Natural killer cell (primary cell): ENCODE data around the gene COP1. TPM values are rescaled to one million over a fixed set of nuclear protein-coding genes. Genes with fewer than 3 reads are reported as not detected.
A peak's percentile ranks its signal among the peaks of the same experiment; 100 is the strongest.

Source experiments
- ATAC-seq, 3 donors: fragments of 150-1000 bp in 2 of 3; fragments of 200-7000 bp in 1 of 3; cut with Tn5 transposase; 1 replicate in 1 of 3; 2 replicates in 2 of 3; pipeline ENCODE4 v1.10.0; 2021; ENCODE audit warnings: mild to moderate bottlenecking in 2 of 3, moderate library complexity in 2 of 3
- DNase-seq, 2 donors: peaks; one replicate each; pipeline versions ENCODE4 v3.0.0 to v3.0.0-alpha.2; 2013 to 2021; ENCODE audit warnings: mixed read lengths in 1 of 2
- H3K27ac ChIP-seq: one replicate; pipeline ENCODE4 v1.5.1; 2013; ENCODE audit warnings: mild to moderate bottlenecking, low read length
- H3K27me3 ChIP-seq: one replicate; pipeline ENCODE4 v1.6.1; 2013; ENCODE audit warnings: low read length; ENCODE audit not compliant: control insufficient read depth, insufficient read depth
- H3K36me3 ChIP-seq: one replicate; pipeline ENCODE4 v1.6.1; 2013; ENCODE audit warnings: low read length; ENCODE audit not compliant: control insufficient read depth, insufficient read depth
- H3K4me1 ChIP-seq: one replicate; pipeline ENCODE4 v1.6.1; 2013; ENCODE audit warnings: low read length; ENCODE audit not compliant: control insufficient read depth, insufficient read depth
- H3K4me3 ChIP-seq: one replicate; pipeline ENCODE4 v1.5.1; 2013; ENCODE audit warnings: low read length
- H3K9me3 ChIP-seq: one replicate; pipeline ENCODE4 v1.6.1; 2013; ENCODE audit warnings: low read length; ENCODE audit not compliant: control insufficient read depth, insufficient read depth
- H3K27ac Mint-ChIP-seq, 2 donors: one replicate each; pipeline ENCODE4 v1.8.0; 2022; ENCODE audit warnings: mild to moderate bottlenecking in 2 of 2, mixed read lengths in 2 of 2, moderate library complexity in 1 of 2
- H3K27me3 Mint-ChIP-seq, 2 donors: one replicate each; pipeline ENCODE4 v1.8.0; 2022; ENCODE audit warnings: low read depth in 2 of 2, mixed read lengths in 2 of 2
- H3K36me3 Mint-ChIP-seq: one replicate; pipeline ENCODE4 v1.8.0; 2022; ENCODE audit warnings: mixed read lengths
- H3K4me1 Mint-ChIP-seq, 2 donors: one replicate each; pipeline ENCODE4 v1.8.0; 2022; ENCODE audit warnings: mixed read lengths in 2 of 2
- H3K4me3 Mint-ChIP-seq: one replicate; pipeline ENCODE4 v1.8.0; 2022; ENCODE audit warnings: mild to moderate bottlenecking, moderate library complexity, mixed read lengths
- H3K9me3 Mint-ChIP-seq, 2 donors: one replicate each; pipeline ENCODE4 v1.8.0; 2022; ENCODE audit warnings: mixed read lengths in 2 of 2
- WGBS: methylation state at CpG from one replicate; pipeline ENCODE4 v1.1.7; 2013; ENCODE audit warnings: missing lambda C conversion rate; ENCODE audit not compliant: insufficient coverage; 5-methylcytosine and 5-hydroxymethylcytosine counted together
- intact Hi-C: fragments of 100-400 bp; cut with micrococcal nuclease; formaldehyde crosslinking; loops from one replicate; pipeline ENCODE4 v1.14.2; 2022
- total RNA-seq, 4 donors: library from RNA; stranded (reverse); fragments of 120-200 nt in 1 of 4; gene quantifications; one replicate each; pipeline versions ENCODE4 v1.2.3 to v1.2.4, GENCODE V29; 2013 to 2022
- TF ChIP-seq, protein P1 (sequence below): fragments of 200-600 bp; IDR thresholded peaks from one replicate; pipeline ENCODE4 v1.8.0; 2022; ENCODE audit warnings: antibody characterized with exemption

The COP1 gene
- total RNA-seq, 3 donors from 2014 or later (not counting 1 experiment from before 2014, with no cell fraction given): 56.2 to 70.9 (median 60.9) TPM

- Mint-ChIP-seq H3K4me3 (no peak overlapping the region), H3K27ac (peak overlapping the region in 1 of 2 donors; percentile 12), H3K27me3 (no peaks in the 10 kb centered on the region), H3K36me3 (no peaks in the 10 kb centered on the region), H3K4me1 (peaks cover 59 to 72% of the 10 kb centered on the region in 2 donors), H3K9me3 (no peaks in the 10 kb centered on the region)
- Histone ChIP-seq H3K4me3 (no peak overlapping the region), H3K36me3 (no peaks in the 10 kb centered on the region), H3K27ac (no peak overlapping the region), H3K27me3 (no peaks in the 10 kb centered on the region), H3K4me1 (peaks cover 24% of the 10 kb centered on the region), H3K9me3 (no peaks in the 10 kb centered on the region)
- 72% methylated on average over 2 of the region's 4 CpGs for WGBS
- TF ChIP-seq, protein P1, sequence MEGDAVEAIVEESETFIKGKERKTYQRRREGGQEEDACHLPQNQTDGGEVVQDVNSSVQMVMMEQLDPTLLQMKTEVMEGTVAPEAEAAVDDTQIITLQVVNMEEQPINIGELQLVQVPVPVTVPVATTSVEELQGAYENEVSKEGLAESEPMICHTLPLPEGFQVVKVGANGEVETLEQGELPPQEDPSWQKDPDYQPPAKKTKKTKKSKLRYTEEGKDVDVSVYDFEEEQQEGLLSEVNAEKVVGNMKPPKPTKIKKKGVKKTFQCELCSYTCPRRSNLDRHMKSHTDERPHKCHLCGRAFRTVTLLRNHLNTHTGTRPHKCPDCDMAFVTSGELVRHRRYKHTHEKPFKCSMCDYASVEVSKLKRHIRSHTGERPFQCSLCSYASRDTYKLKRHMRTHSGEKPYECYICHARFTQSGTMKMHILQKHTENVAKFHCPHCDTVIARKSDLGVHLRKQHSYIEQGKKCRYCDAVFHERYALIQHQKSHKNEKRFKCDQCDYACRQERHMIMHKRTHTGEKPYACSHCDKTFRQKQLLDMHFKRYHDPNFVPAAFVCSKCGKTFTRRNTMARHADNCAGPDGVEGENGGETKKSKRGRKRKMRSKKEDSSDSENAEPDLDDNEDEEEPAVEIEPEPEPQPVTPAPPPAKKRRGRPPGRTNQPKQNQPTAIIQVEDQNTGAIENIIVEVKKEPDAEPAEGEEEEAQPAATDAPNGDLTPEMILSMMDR: no peak
- intact Hi-C loops: no loop called here
- DNase-seq (no peak), ATAC-seq (no peak)
Measured at GRCh38 chr1:176203735-176204134, 3.4 kb downstream of the COP1 start.

DNA sequence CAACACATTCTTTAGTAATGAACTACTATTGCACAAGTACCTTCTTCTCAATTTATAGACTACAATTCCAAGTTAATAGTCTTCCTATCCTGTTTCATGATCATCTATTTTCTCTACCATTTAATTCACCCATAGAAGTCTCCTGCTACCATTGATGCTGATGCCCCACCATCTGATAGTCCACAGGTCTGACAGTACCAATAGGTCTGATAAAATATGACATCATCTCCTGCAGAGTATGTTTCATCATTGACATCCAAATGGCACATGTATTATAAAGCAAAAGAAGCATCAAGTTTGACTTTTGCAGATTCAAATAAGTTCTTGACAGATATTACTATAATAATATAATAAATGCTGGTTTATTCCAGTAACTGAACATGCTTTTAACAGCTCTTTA is 5.5 kb downstream of the COP1 start:
- Mint-ChIP-seq H3K27me3 (no peaks in the 10 kb centered on the region), H3K4me1 (peaks cover 64 to 76% of the 10 kb centered on the region in 2 donors), H3K36me3 (no peaks in the 10 kb centered on the region), H3K4me3 (no peak overlapping the region), H3K9me3 (no peaks in the 10 kb centered on the region), H3K27ac (no peak overlapping the region)
- intact Hi-C loops: no loop called here
- Histone ChIP-seq H3K4me1 (peaks cover 15% of the 10 kb centered on the region), H3K4me3 (no peak overlapping the region), H3K36me3 (no peaks in the 10 kb centered on the region), H3K27me3 (no peaks in the 10 kb centered on the region), H3K9me3 (no peaks in the 10 kb centered on the region), H3K27ac (no peak overlapping the region)
- TF ChIP-seq, protein P1: no peak
- no peak for ATAC-seq
- no peak for DNase-seq

- no CpG with 5 or more reads among the region's 1 CpG for WGBS
- Histone ChIP-seq H3K36me3 (no peaks in the 10 kb centered on the region), H3K27ac (no peak overlapping the region), H3K4me1 (peaks cover 11% of the 10 kb centered on the region), H3K4me3 (no peak overlapping the region), H3K9me3 (no peaks in the 10 kb centered on the region), H3K27me3 (no peaks in the 10 kb centered on the region)
- Mint-ChIP-seq H3K27ac (peak overlapping the region in 1 of 2 donors; percentile 35), H3K4me1 (peaks cover 63 to 72% of the 10 kb centered on the region in 2 donors), H3K27me3 (no peaks in the 10 kb centered on the region), H3K36me3 (no peaks in the 10 kb centered on the region), H3K9me3 (no peaks in the 10 kb centered on the region), H3K4me3 (no peak overlapping the region)
- DNase-seq (no peak), ATAC-seq (no peak)
- TF ChIP-seq, protein P1: no peak
- intact Hi-C loops: no loop called here
Measured at GRCh38 chr1:176199707-176200106, 7.4 kb downstream of the COP1 start.

DNA sequence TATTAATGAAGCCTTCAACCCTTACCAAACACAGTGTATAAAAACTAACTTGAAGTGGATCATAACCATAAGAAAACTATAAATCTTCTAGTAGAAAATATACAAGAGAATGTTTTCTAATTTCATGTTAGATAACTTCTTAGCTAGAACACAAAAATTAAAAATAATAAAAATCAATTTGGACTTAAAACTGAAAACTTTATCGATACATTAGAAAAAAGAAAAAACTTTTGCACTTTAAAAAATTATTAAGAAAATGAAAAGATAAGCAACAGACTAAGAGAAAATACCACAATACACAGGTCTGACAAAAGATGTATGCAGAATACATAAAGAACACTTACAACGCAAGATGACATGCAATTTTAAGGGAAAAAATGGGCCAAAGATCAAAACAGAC is 8.7 kb downstream of the COP1 start:
- Histone ChIP-seq H3K27ac (no peak overlapping the region), H3K36me3 (no peaks in the 10 kb centered on the region), H3K27me3 (no peaks in the 10 kb centered on the region), H3K4me3 (no peak overlapping the region), H3K4me1 (peaks cover 9% of the 10 kb centered on the region), H3K9me3 (no peaks in the 10 kb centered on the region)
- H3K36me3 Mint-ChIP-seq: no peaks in the 10 kb centered on the region
- H3K4me1 Mint-ChIP-seq: peaks cover 63 to 76% of the 10 kb centered on the region in 2 donors
- no peaks in the 10 kb centered on the region for H3K27me3 Mint-ChIP-seq
- TF ChIP-seq, protein P1: no peak
- no peak for DNase-seq
- ATAC-seq: no peak
- H3K9me3 Mint-ChIP-seq: no peaks in the 10 kb centered on the region
- intact Hi-C loops: no loop called here
- H3K27ac Mint-ChIP-seq: no peak overlapping the region
- H3K4me3 Mint-ChIP-seq: no peak overlapping the region
- WGBS: no CpG with 5 or more reads among the region's 2 CpGs
